Gastrocnemius medialis (tissue), 4 donors: ENCODE measurements around the gene CLCF1.

Source experiments
- POLR2A ChIP-seq, 2 donors: fragments of 450-650 bp; IDR thresholded peaks; one replicate each; pipeline ENCODE4 v1.6.1; 2017; ENCODE audit warnings: antibody characterized with exemption in 2 of 2, mild to moderate bottlenecking in 2 of 2, moderate library complexity in 2 of 2
- TF ChIP-seq, protein P1 (sequence below), 5 experiments: fragments of 450-650 bp in 3 of 5; fragments of 200-600 bp in 2 of 5; sonication (generic) in 2 of 5; IDR thresholded peaks in 4 of 5; conservative IDR thresholded peaks in 1 of 5; 1 replicate in 4 of 5; 2 replicates in 1 of 5; pipeline ENCODE4 v1.5.1; 2016 to 2019; ENCODE audit warnings: antibody characterized with exemption in 5 of 5, mild to moderate bottlenecking in 3 of 5, moderate library complexity in 3 of 5

DNA sequence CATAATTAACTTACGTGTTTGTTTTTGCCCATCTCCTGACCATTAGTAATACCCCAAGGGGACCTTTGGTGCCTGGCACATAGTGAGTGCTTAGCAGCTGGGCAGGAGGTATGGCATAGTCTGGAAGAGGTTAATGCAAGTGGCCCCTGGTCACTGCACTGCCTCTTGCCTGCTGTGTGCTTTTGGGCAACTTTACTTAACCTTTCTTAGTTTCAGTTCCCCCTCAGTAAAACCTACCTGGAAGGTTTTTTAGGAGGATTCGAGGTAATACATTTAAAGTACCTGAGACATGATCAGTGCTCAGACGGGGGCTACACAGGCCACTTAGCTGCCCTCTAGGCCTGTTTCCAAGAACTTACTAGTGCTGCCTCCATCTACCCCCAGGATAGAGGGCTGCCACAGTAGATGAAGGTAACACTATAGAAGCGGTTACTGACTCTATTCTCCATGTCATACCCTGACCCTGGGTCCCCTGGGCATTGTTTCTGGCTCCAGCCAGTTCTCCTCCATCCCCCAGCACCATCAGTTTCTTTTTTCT, 23.4 kb downstream of the CLCF1 start:
- TF ChIP-seq, protein P1, sequence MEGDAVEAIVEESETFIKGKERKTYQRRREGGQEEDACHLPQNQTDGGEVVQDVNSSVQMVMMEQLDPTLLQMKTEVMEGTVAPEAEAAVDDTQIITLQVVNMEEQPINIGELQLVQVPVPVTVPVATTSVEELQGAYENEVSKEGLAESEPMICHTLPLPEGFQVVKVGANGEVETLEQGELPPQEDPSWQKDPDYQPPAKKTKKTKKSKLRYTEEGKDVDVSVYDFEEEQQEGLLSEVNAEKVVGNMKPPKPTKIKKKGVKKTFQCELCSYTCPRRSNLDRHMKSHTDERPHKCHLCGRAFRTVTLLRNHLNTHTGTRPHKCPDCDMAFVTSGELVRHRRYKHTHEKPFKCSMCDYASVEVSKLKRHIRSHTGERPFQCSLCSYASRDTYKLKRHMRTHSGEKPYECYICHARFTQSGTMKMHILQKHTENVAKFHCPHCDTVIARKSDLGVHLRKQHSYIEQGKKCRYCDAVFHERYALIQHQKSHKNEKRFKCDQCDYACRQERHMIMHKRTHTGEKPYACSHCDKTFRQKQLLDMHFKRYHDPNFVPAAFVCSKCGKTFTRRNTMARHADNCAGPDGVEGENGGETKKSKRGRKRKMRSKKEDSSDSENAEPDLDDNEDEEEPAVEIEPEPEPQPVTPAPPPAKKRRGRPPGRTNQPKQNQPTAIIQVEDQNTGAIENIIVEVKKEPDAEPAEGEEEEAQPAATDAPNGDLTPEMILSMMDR (IDR thresholded peaks at IDR 0.05 in 4 of 5, conservative IDR thresholded peaks at IDR 0.05 in 1 of 5) = no peak
- no peak for TF ChIP-seq POLR2A (IDR thresholded peaks at IDR 0.05)
